ENCODE results near the gene HHAT.

- TF ChIP-seq, protein P1, sequence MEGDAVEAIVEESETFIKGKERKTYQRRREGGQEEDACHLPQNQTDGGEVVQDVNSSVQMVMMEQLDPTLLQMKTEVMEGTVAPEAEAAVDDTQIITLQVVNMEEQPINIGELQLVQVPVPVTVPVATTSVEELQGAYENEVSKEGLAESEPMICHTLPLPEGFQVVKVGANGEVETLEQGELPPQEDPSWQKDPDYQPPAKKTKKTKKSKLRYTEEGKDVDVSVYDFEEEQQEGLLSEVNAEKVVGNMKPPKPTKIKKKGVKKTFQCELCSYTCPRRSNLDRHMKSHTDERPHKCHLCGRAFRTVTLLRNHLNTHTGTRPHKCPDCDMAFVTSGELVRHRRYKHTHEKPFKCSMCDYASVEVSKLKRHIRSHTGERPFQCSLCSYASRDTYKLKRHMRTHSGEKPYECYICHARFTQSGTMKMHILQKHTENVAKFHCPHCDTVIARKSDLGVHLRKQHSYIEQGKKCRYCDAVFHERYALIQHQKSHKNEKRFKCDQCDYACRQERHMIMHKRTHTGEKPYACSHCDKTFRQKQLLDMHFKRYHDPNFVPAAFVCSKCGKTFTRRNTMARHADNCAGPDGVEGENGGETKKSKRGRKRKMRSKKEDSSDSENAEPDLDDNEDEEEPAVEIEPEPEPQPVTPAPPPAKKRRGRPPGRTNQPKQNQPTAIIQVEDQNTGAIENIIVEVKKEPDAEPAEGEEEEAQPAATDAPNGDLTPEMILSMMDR (IDR thresholded peaks at IDR 0.05): no peak
- TF ChIP-seq EP300 (IDR thresholded peaks at IDR 0.05): no peak
Measured at GRCh38 chr1:210652329-210652954, 323.7 kb downstream of the HHAT start.
